Neural cell (in vitro differentiated cells): ENCODE data around the gene FRMD4A.

Source experiments
- EP300 ChIP-seq: fragments of 450-650 bp; conservative IDR thresholded peaks from 2 replicates; pipeline ENCODE4 v1.6.1; 2014; ENCODE audit warnings: antibody characterized with exemption, mild to moderate bottlenecking, moderate library complexity; ENCODE audit not compliant: poor library complexity, severe bottlenecking
- POLR2AphosphoS5 ChIP-seq: IDR thresholded peaks from 2 replicates; pipeline ENCODE4 v1.6.1; 2012
- SMC3 ChIP-seq: fragments of 450-650 bp; conservative IDR thresholded peaks from 2 replicates; pipeline ENCODE4 v1.6.1; 2014; ENCODE audit warnings: antibody characterized with exemption, mild to moderate bottlenecking, moderate library complexity; ENCODE audit not compliant: poor library complexity
- TF ChIP-seq, protein P1 (sequence below): fragments of 450-650 bp; IDR thresholded peaks from 2 replicates; pipeline ENCODE4 v1.5.1; 2014; ENCODE audit warnings: antibody characterized with exemption, mild to moderate bottlenecking, moderate library complexity; ENCODE audit not compliant: poor library complexity, severe bottlenecking

DNA sequence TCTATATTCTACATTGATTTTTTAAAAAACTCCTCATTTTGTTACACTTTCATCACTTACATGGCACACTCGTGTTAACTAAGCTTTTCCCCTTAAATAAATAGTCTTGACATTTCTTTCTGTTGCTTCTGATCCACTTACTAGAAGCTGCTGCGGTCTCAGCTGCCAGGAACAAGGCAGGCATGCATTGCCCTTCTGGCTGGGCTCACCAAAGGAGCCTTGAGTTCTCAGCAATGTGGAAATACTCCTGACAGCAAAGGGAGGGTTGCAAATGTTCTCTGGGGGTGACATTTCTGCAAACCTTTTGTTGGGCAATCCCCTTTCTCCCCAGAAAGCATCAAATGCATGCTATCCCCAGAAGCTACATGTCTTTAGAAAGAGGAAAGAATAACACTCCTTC lies 393.9 kb downstream of the FRMD4A start:
- TF ChIP-seq, protein P1, sequence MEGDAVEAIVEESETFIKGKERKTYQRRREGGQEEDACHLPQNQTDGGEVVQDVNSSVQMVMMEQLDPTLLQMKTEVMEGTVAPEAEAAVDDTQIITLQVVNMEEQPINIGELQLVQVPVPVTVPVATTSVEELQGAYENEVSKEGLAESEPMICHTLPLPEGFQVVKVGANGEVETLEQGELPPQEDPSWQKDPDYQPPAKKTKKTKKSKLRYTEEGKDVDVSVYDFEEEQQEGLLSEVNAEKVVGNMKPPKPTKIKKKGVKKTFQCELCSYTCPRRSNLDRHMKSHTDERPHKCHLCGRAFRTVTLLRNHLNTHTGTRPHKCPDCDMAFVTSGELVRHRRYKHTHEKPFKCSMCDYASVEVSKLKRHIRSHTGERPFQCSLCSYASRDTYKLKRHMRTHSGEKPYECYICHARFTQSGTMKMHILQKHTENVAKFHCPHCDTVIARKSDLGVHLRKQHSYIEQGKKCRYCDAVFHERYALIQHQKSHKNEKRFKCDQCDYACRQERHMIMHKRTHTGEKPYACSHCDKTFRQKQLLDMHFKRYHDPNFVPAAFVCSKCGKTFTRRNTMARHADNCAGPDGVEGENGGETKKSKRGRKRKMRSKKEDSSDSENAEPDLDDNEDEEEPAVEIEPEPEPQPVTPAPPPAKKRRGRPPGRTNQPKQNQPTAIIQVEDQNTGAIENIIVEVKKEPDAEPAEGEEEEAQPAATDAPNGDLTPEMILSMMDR: no peak
- TF ChIP-seq EP300 (no peak), POLR2AphosphoS5 (no peak), SMC3 (no peak)
